Activated T-cell treated with anti-CD3 and anti-CD28 coated beads for 48 hours (primary cell): ENCODE measurements around the gene BUB3.

Experiments
- DNase-seq: peaks from one replicate; pipeline ENCODE4 v3.0.0-alpha.2; 2020; ENCODE audit warnings: low read depth

The BUB3 gene, protein sequence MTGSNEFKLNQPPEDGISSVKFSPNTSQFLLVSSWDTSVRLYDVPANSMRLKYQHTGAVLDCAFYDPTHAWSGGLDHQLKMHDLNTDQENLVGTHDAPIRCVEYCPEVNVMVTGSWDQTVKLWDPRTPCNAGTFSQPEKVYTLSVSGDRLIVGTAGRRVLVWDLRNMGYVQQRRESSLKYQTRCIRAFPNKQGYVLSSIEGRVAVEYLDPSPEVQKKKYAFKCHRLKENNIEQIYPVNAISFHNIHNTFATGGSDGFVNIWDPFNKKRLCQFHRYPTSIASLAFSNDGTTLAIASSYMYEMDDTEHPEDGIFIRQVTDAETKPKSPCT

DNA sequence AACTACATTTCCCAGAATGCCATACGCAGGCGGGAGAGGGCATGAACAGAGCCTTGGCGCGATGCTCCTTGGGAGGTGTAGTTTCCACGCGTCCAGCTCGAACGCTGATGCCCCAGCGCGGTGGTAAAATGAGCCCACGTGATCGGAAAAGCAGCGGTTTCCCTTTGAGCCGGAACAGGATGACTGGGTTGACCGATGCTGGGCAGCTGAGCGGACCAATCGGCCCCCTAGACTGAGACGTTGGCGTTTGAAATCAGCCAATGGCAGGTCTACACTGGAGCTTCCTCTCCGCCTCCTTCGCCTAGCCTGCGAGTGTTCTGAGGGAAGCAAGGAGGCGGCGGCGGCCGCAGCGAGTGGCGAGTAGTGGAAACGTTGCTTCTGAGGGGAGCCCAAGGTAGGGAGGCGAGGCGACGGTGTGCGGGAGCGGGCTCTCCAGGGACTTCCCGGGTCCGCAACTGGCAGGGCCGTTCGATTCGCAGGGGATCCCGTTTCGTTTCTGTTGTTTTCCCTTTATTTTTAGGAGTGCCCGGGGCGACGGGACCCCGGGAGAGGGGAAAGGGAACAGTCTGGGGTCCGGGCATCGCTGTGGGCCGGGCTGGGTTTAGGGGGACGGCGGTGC, at the start of gene BUB3:
BUB3 (plus strand) TSS at position 311 of the 619 bp plus-strand sequence. CDS start 516 bp downstream, outside the sequence.
- peak; percentile 90 for DNase-seq

DNA sequence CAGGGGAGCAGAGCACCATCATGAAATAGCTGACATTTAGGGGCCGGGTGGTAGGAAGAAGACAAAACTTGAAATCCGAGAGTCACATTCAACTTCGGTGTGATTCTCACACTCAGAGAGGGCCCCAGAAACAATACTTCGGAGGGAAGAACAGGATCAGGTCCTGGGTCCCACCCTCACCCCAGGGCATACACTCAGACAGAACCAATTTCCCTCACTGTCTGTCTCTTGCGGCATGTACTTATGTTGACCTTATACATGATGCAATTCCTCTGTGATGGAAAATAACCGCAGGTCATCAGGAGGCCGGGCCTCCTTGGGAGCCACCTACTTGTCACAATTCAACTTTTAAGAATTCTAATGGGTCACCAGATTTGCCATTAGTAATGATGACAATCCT, 44.7 kb upstream of the BUB3 start:
- no peak for DNase-seq

DNA sequence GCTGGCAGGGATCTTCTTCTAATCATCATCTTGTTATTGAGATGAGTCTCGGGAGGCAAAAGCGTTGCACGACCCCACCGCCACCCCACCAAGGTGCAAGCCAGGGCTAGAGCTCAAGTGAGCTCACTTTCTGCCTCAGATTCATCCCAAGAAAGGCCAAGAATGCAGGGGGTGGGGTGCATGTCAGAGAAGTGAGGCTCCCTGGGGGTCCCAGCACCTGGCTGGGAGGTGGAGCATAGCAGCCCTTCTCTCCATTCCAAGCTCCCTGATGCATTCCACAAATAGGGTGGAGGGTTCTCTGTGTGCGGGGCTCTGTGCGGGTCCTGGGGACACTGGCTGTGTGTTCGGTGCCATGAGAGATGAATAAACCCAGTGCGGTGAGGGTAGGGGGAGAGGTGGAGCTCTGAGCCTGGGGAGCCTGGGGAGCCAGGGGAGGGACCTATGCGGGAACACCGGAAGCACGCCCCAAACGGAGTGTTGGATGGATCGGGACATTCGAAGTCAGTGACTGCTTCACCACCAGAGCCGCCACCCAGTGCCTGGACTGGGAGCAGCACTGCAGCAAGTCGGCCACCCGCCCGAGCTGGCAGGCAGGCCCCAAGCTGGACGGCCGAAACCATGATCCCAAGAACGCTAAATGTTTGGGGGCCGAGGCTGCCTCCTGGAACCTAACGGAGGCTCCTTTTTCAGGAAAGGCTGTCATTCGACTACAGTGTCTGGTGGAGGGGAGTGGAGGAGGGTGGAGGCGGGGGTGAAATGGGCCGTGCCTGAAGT, 36.4 kb upstream of the BUB3 start:
- DNase-seq, result no peak

DNA sequence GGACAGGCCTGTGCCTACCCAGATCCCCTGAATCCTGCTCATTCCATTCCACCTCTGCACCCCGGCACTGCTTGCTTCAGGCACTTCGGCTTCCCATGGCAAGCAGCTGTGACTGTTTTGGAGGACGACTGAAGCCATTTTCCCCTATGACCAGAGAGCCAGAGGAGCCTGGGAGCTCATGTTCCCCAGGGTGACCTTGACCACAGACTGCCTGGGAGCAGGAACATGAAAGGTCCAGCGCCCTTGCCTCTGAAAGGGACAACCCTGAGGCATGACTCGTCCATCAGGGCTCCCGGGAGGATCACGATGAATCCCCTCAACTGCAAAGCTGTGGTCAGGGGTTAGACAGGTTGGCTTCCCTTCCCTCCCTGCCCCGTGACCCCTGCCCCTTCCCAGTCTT, 35.1 kb upstream of the BUB3 start:
- DNase-seq, result no peak

DNA sequence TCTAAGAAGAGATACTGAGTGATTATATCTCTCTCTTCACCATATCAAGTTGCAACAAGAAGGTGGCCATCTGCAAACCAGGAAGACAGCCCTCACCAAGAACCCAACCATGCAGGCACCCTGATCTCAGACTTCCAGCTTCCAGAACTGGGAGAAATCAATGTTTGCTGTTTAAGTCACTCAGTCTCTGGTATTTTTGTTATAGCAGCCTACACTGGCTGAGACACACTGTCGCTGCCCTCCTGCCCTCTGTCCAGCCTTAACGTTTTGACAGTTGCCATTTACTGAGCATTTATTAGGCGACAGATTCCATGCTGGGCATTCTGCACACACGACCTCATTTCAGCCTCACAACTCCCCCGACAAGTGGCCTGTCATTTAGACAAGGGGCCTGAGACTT, 28.0 kb upstream of the BUB3 start:
- no peak for DNase-seq

DNA sequence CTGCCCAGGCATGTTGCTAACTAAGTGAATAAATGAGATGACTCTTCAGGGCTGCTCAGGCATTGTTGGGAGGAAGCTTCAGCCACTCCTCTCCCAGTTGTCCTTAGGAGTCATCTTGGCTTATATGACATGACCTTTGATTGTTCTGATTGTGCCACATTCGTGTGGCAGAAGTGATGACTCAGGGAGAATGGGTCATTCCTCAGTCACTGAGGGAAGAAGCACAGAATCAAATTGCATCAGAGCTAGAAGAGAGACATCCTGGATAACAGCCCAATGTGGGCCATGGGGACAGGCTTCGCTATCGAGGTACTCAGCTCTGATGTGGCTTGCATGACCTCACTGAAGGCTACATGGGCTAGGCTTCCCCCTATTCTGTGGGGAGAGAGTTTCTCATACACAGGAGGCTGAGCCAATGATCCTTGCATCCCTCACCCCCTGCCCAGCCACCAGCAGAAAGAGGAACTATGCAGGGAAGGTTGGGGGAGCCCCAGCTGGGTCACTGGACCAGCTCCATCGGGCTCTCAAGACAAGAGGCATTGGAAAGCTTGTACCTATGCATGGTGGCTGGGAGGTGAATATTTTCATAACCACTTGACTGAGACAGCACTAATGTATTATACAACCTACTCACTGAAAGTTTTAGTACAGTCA, 24.5 kb upstream of the BUB3 start:
- DNase-seq, result no peak

DNA sequence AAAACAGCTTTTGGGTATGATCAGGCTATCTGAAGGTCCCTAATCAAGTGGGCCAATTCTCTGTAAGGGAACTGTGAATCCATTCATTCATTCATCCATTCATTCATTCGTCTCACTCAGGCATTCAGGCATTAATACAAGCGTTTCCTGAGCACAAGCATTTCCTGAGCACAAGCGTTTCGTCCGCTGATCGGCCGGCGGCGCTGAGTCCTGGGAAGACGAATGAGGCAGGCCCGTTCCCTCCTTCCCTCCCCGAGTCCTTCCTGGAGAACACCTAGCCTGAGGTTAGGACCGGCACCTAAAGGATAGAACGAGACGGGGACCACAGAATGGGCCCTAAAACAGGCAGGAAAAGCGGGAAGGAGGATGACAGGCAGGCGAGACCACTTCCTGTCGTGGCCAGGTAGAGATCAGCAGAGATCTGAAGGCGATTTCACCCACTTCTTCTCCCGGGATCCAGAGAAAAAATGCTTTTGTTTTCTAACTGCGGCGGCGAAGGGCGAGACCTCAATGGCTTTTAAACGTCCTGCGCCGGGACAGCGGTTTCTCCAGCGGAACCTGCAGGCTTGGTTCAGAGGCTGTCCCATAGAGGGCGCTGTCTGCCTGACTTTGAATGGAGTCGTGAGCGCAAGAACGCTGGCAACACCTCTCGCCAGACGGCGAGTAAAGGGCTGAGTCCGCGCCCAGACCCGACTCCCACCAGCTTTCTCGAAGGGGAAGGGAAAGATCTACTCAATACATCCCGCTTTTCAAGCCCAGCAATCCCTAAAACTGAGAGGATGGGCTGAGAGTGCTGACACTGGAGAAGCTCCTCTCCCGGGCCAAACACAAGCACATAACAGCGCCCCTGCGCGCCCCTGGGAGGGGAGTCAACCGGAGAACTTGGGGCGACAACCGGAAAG, 21.4 kb upstream of the BUB3 start:
- peak; percentile 80 for DNase-seq

DNA sequence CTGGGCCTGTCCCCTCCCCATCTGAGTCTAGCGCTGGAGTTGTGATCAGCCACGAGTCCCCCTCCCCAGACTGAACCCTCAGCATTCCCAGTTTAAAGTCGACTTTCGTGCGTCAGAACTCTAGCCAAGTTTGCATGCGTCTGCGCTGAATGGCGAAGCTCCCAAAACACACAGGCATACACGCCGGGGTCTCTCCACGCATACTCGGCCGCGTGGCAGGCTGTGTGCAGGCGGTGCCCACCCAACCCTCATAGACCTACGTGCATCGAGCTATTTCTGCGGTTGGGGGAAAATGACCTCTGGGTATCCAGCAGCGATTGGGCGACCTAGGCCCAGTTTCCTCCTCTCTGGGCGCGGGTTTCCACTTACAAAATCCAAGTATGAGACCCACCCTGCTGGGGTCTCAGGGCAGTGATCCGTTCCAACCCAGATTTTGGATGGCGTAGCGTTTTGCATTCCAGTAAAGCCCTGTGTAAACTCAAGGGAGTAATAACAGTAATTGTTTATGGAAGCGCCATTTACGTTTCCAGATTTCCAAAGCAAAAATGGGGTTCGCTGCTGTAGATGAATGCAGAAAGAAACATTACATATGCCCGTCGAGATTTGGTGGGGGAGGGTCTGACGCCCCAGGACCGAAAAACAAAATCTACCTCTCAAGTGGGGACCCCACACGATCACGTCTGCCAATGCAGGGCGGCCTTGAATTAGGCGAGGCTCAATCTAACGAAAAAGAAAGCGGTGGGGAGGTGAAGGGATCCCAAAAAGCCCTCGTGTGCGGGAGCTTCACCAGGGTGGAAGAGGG, 20.5 kb upstream of the BUB3 start:
- no peak for DNase-seq

DNA sequence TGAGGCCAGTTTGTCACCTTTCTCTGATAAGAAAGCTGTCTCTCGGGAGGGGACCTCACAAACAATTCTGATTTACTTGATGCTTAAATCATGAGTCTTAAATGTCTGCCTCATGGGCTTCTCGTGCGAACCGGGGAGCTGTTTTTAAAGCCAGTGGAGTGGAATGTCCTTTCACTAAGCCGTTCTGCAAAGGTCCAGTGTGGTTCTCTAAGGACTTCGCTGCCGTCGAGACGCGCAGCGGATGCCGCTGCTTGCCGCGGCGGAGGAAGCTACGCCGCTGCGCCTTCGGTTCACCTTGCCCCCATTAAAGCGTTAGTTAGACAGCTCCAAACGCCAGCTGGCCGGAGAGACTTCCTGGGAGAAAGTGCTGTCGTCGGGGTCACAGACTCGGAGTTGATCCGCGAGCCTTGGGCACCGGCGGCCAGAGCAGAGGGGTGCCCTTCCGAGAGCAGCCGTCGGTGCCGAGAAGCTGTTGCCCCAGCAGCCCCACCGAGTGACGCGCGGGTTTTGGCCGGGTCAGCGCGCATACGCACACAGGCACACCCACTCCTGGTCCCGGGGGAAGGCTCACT, 19.8 kb upstream of the BUB3 start:
- no peak for DNase-seq

DNA sequence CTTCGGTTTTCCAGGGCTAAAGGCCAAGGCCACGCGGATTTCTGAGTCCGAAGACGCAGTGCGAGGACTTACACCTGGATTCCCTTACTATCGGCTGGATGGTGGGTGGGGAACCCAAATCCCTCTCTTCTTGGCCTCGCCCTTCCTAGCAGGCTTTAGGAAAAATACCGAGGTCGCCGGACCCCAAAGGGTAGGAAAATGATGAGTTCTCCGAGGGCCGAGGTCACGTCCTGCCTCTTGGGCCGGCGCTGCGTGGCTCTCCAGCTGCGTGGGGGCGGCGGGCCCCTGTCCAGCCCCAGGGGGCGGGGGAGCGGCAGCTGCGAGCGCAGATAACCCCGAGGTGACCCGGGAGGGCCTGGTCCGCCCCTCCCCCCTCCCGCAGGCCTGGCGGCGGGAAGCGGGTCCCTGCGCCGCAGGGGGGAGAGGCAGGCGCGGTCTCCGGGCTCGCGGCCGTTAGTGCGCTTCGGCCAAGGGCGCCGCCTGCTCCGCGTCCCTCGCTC, 19.2 kb upstream of the BUB3 start:
- no peak for DNase-seq

DNA sequence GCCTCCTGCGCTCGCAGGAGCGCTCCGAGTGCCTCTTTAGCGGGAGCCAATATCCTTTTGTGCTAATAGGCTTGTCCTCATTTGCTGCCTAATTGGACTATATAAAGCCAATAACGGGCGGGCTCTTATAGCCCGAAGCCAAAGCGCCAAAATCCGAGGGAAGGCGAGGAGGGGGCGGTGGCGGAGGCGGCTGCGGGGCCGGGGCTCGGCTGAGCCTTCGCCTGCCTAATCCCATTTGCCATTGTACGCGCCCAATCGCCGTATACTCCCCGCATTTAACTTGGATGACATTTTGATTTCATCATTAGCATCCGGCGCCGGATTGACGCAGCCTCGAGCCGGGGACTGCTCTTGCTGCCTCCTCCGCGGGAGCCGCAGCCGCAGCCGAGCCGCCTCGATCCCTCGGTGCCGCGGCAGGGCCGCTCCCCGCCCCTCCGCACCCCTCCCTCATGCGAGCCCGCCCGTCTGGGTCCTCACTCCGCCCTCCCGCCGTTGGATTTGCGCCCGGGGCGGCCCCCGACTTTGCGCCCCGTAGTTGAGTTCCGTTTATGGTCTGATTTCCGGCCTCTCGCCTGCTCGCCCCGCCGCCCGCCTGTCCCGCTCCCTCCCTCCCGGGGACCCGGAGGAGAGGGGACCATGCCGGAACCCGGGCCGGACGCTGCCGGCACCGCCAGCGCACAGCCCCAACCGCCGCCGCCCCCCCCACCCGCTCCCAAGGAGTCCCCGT, 18.6 kb upstream of the BUB3 start, which contains the start of gene HMX3:
HMX3 (plus strand) TSS at position 556 of the 727 bp plus-strand sequence; CDS start at position 637, 81 bp downstream.
- no peak for DNase-seq

DNA sequence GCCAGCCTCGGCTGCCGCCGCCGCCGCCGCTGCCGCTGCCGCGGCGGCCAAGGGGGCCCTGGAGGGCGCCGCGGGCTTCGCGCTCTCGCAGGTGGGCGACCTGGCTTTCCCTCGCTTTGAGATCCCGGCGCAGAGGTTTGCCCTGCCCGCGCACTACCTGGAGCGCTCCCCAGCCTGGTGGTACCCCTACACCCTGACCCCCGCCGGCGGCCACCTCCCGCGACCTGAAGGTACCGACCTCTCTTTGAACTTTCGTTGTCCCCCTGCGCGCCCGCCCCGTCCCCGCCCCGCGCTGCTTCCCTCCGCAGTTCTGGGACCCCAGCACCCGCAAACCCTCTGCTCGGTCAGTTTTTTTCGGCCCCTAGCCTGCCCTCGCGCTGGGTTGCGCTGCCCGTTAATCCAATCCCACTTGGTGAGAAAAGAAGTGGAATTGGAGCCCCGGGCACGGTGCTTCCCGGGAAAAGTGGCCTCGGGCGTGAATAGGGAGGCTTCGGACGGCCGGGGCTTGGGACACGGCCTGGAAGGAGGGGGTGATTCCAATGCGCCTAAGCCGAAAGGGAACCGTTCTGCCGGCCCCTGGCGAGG, 17.9 kb upstream of the BUB3 start:
- DNase-seq, result no peak

DNA sequence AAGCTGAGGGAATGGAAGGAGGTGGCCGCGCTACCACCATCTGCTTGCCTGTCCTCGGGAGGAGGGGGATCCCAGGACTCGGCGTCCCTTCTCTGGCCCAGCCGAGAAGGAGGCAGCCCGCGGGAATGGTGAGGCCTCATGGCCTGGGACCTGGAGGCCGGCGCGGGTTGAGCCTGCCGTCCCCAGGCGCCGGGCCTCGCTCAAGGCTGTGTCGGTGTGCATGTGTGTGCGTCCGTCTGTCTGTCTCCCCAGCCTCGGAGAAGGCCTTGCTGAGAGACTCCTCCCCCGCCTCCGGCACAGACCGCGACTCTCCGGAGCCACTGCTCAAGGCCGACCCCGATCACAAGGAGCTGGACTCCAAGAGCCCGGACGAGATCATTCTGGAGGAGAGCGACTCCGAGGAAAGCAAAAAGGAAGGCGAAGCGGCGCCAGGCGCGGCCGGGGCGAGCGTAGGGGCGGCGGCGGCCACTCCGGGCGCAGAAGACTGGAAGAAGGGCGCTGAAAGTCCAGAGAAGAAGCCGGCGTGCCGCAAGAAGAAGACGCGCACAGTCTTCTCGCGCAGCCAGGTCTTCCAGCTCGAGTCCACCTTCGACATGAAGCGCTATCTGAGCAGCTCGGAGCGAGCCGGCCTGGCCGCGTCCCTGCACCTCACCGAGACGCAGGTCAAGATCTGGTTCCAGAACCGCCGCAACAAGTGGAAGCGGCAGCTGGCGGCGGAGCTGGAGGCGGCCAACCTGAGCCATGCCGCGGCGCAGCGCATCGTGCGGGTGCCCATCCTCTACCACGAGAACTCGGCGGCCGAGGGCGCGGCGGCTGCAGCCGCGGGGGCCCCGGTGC, 17.2 kb upstream of the BUB3 start:
- no peak for DNase-seq

DNA sequence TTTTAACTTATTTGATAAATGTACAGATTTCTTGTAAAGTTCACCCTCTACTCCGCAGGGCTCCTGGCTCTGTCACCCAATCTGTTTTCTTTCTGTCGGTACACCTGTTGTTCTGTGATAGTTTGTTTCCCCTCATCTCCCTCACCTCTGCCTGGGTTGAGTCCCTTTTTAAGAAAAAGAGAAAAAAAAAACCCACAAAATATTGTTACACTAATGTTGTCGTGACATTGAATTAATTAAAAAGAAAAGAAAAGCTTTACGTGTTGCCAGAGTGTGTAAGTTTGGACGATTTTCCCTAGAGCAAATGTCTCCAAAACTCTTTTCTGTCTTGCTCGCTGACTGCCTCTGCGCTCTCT, 15.1 kb upstream of the BUB3 start:
- no peak for DNase-seq

DNA sequence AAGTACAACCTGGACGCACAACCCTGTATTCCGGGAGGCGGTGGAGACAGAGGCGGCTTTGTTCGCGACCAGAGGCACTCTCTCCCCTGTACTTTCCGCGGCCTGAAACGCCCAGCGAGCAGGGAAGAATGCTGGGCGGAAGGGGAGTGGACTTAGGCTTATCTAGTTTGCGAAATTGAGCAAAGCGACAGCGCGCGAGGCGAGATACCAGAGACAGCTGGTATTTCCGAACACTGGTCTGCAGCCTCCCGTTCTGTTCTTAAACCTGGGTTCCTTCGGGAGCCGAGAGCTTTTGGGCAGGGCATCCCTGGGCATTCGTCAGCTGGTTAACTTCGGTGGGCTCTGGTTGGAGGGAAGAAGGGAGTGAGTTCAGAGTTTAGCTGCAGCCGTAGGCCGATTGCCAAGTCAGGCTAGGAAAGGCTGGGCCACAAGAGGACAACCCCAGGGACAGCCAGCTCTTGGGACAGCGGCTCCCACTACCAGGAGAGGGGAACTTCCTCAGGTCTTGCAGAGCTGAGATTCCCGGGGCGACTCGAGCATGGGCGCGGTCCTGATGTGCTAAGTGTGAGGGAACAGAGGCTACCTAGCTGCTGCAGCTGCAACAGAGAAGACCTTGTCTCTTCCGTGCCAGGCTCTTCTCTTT, 14.6 kb upstream of the BUB3 start:
- DNase-seq, result no peak

DNA sequence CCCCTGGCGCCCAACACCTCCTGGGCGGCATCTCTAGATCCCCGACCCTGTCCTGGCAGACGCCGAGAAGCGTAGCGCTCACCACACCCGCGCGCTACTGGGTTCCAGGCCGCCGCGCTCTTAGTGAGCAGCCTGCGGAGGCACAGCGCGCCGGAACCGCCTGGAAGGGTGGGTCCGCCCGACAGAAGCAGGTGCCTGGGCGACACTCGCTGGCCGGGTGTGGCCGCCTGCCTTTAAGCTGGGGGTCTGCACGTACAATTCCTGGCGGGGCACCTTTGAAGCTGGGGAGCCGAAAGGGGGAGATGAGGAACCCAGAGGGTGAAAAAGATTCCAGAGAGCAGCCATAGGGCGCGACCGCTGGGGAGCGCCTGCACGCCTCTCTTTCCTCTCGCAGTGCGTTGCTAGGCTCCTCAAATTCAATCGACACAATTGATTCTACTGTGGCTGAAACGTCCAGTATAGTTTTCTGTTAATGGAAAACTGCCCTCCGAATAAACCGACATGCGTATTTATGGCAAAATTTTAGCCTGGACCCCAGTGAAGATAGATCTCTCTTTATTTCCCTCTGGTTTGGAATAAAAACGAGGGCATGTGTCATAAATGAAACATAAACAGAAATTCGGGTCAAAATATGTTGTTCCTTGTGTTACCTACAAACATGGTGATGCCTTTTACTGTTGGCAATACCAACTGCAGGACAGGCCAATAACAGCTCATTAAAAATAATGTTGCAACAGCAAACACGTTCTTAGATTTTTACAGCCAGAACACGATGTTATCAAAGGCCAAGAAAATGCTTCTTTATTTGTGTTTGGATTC, 13.8 kb upstream of the BUB3 start:
- DNase-seq, result no peak

DNA sequence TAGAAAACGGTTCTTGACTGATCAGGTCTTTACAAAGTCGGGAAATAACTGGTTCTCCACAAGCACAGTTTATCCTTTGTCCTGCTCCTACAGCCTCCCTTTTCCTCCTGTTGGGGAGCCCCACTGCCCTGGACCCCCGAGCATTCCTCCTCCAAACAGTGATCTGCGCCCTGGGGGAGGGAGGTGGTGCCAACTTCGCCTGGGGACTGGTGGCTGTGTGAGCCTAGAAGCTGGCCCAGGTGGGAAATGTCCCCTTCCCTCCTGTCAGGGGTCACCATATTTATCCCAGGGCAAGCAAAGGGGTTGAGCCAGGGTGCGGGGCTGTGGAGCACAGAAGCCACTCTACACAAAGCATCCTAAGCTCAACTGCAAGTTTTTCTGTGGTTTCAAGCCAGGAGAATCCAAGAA, 13.2 kb upstream of the BUB3 start:
- DNase-seq, result no peak
